ENCODE results near the gene ZKSCAN5.

Gene ZKSCAN5

DNA sequence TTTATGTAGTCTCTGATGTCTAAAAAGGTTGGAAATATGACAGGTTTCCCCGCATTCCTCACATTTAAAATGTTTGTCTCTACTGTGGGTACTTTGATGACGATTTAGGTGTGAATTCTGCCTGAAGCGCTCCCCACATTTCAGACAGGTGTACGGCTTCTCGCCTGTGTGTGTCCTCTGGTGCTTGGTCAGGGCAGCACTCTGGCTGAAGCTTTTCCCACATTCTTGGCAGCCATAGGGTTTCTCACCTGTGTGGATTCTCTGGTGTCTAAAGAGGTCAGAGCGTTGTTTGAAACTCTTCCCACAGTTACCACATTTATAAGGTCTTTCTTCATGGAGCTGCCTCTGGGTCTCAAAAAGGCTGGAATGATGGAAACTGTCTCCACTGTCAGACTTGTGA lies 10.6 kb upstream of the ZKSCAN5 start:
- no peak for DNase-seq
- H3K79me2 ChIP-seq (ENCODE audit: low read length): peaks cover 63% of the 10 kb centered on the region
- H3K9me2 ChIP-seq (replicated peaks; ENCODE audit: insufficient read depth, low read length): no peaks in the 10 kb centered on the region
- H3K36me3 ChIP-seq (replicated peaks; ENCODE audit: insufficient read depth, low read length): peaks cover 28% of the 10 kb centered on the region
- TF ChIP-seq EZH2phosphoT487 (IDR thresholded peaks at IDR 0.05; ENCODE audit: low read length) (no peak), EZH2 (optimal IDR thresholded peaks at IDR 0.05; ENCODE audit: low read depth, low read length) (no peak)
- TF ChIP-seq, protein P1, sequence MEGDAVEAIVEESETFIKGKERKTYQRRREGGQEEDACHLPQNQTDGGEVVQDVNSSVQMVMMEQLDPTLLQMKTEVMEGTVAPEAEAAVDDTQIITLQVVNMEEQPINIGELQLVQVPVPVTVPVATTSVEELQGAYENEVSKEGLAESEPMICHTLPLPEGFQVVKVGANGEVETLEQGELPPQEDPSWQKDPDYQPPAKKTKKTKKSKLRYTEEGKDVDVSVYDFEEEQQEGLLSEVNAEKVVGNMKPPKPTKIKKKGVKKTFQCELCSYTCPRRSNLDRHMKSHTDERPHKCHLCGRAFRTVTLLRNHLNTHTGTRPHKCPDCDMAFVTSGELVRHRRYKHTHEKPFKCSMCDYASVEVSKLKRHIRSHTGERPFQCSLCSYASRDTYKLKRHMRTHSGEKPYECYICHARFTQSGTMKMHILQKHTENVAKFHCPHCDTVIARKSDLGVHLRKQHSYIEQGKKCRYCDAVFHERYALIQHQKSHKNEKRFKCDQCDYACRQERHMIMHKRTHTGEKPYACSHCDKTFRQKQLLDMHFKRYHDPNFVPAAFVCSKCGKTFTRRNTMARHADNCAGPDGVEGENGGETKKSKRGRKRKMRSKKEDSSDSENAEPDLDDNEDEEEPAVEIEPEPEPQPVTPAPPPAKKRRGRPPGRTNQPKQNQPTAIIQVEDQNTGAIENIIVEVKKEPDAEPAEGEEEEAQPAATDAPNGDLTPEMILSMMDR (IDR thresholded peaks at IDR 0.05; ENCODE audit: low read length): no peak
- no peak overlapping the region for H3K27ac ChIP-seq (ENCODE audit: low read length)
- H3K9ac ChIP-seq (ENCODE audit: low read length): no peak overlapping the region
- no peaks in the 10 kb centered on the region; the same call in 1 of the 2 replicates for H3K9me3 ChIP-seq (replicated peaks; ENCODE audit: insufficient read depth, low read length)
- H3K4me1 ChIP-seq (ENCODE audit: low read length): no peaks in the 10 kb centered on the region
- H3F3A ChIP-seq (ENCODE audit: insufficient read depth, low read length): no peaks in the 10 kb centered on the region; the same call in 1 of the 2 replicates
- no peaks in the 10 kb centered on the region for H4K20me1 ChIP-seq (ENCODE audit: insufficient read depth, low read length)
- H3K27me3 ChIP-seq (replicated peaks; ENCODE audit: insufficient read depth, low read length): no peaks in the 10 kb centered on the region
- no peak overlapping the region for H2AFZ ChIP-seq (ENCODE audit: low read length)
- H3K4me2 ChIP-seq (ENCODE audit: low read depth, low read length): no peak overlapping the region
- H3K4me3 ChIP-seq (ENCODE audit: low read length): no peak overlapping the region

DNA sequence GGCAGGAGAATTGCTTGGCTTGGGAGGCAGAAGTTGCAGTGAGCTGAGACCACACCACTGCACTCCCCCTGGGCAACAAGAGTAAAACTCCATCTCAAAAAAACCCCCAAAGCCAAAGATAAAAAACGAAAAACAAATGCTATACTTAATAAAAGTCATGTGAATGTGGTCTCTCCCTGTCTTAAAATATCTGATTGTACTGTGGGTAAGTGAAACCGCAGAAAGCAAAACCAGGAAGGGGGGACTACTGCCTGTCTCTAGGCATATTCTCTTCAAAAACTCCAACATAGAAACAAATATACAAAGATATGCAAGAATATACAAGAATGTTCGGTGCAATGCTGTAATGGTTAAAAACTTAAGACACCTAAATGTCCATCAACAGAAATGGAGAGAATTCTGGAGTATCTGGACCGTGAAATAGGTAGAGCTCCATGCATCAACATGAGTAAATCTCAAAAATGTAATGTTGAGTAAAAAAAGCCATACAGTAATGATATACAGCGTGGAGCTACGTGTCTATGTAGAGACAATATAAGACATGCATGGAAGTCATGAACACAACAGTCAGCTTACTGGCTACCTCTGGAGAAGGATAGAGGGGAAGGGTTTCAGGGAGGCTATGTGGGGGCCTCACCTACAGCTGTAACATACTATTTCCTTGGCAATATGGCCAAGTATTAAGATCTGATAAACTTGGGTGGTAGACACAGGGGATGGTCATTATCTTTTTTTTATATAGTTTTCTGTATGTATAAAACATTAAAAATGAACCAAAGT lies 6.5 kb upstream of the ZKSCAN5 start:
- Histone ChIP-seq H3K9me2 (replicated peaks; ENCODE audit: insufficient read depth, low read length) (no peaks in the 10 kb centered on the region), H2AFZ (ENCODE audit: low read length) (no peak overlapping the region), H4K20me1 (ENCODE audit: insufficient read depth, low read length) (no peaks in the 10 kb centered on the region), H3K4me3 (ENCODE audit: low read length) (peak overlapping the region; percentile 96), H3K4me2 (ENCODE audit: low read depth, low read length) (peak overlapping the region; percentile 62), H3K27ac (ENCODE audit: low read length) (peak overlapping the region; percentile 71; the same call in 1 of the 2 replicates), H3F3A (ENCODE audit: insufficient read depth, low read length) (peaks cover 8% of the 10 kb centered on the region), H3K36me3 (replicated peaks; ENCODE audit: insufficient read depth, low read length) (peaks cover 23% of the 10 kb centered on the region), H3K9me3 (replicated peaks; ENCODE audit: insufficient read depth, low read length) (no peaks in the 10 kb centered on the region; the same call in 1 of the 2 replicates), H3K27me3 (replicated peaks; ENCODE audit: insufficient read depth, low read length) (no peaks in the 10 kb centered on the region), H3K4me1 (ENCODE audit: low read length) (no peaks in the 10 kb centered on the region), H3K79me2 (ENCODE audit: low read length) (peaks cover 75% of the 10 kb centered on the region), H3K9ac (ENCODE audit: low read length) (peak overlapping the region; percentile 94; the same call in 1 of the 2 replicates)
- no peak for DNase-seq
- TF ChIP-seq, protein P1 (IDR thresholded peaks at IDR 0.05; ENCODE audit: low read length): no peak
- TF ChIP-seq EZH2phosphoT487 (IDR thresholded peaks at IDR 0.05; ENCODE audit: low read length): no peak
- no peak for TF ChIP-seq EZH2 (optimal IDR thresholded peaks at IDR 0.05; ENCODE audit: low read depth, low read length)

DNA sequence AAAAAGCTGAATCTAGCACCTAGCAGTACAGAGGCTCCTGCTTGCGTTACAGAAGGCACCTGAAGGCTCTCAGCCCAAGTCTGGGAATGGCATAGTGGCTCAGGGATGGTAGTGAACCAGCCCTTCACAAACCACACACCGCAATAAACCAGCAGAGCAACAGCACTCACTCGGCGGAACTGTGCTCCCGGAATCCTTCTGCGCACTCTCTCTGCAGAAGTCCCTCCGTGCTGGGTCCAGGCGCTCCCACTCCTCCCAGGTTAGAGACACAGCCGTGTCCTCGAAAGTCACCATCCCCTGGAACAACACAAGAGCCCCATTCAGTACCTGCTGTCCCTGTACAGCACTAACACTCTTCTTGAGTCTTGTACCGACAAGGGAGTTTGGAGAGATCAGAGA lies 5.9 kb upstream of the ZKSCAN5 start:
- H3K4me3 ChIP-seq (ENCODE audit: low read length): peak overlapping the region; percentile 96
- TF ChIP-seq EZH2phosphoT487 (IDR thresholded peaks at IDR 0.05; ENCODE audit: low read length): no peak
- TF ChIP-seq, protein P1 (IDR thresholded peaks at IDR 0.05; ENCODE audit: low read length): no peak
- no peak for TF ChIP-seq EZH2 (optimal IDR thresholded peaks at IDR 0.05; ENCODE audit: low read depth, low read length)

More for the DNA sequence above, 5.9 kb upstream of the ZKSCAN5 start:
- H3K4me2 ChIP-seq (ENCODE audit: low read depth, low read length): peak overlapping the region; percentile 62
- DNase-seq: peak; percentile 9
- H3K4me1 ChIP-seq (ENCODE audit: low read length): no peaks in the 10 kb centered on the region
- peaks cover 8% of the 10 kb centered on the region for H3F3A ChIP-seq (ENCODE audit: insufficient read depth, low read length)
- H3K9ac ChIP-seq (ENCODE audit: low read length): peak overlapping the region; percentile 94; the same call in 1 of the 2 replicates
- no peak overlapping the region for H2AFZ ChIP-seq (ENCODE audit: low read length)
- H3K9me3 ChIP-seq (replicated peaks; ENCODE audit: insufficient read depth, low read length): no peaks in the 10 kb centered on the region; the same call in 1 of the 2 replicates
- H3K27me3 ChIP-seq (replicated peaks; ENCODE audit: insufficient read depth, low read length): no peaks in the 10 kb centered on the region
- H3K27ac ChIP-seq (ENCODE audit: low read length): peak overlapping the region; percentile 71; the same call in 1 of the 2 replicates
- H4K20me1 ChIP-seq (ENCODE audit: insufficient read depth, low read length): no peaks in the 10 kb centered on the region
- no peaks in the 10 kb centered on the region for H3K9me2 ChIP-seq (replicated peaks; ENCODE audit: insufficient read depth, low read length)
- peaks cover 70% of the 10 kb centered on the region for H3K79me2 ChIP-seq (ENCODE audit: low read length)
- H3K36me3 ChIP-seq (replicated peaks; ENCODE audit: insufficient read depth, low read length): peaks cover 20% of the 10 kb centered on the region

Data from MM.1S (cell line).